HG02981 (cell line): ENCODE measurements around the gene FOXO3.

Experiments used
- ATAC-seq: cut with Tn5 transposase; IDR thresholded peaks from one replicate; pipeline ENCODE4 v1.9.1; 2021; ENCODE audit warnings: mild to moderate bottlenecking, moderate library complexity; ENCODE audit not compliant: unreplicated experiment

FOXO3 gene

GRCh38 chr6:108733706-108734265, 173.1 kb downstream of the FOXO3 start:
- ATAC-seq: no peak
